ENCODE measurements around the gene CPEB1. TPM values are rescaled to one million over a fixed set of nuclear protein-coding genes. Genes with fewer than 3 reads are reported as not detected.
"Not testable (repeated sequence)": the region's sequence is repeated elsewhere in the genome, so short reads cannot be mapped to it uniquely, and the experiment has no call there.

CPEB1 gene
- total RNA-seq, 4 donors from 2014 or later = 1.7 to 6.4 (median 4.0) TPM

- Histone ChIP-seq H3K4me3 (replicated peaks in 1 of 3) (peak overlapping the region in 2 of 3 donors; percentile 15 to 32), H3K36me3 (no peaks in the 10 kb centered on the region), H3K9me3 (no peaks in the 10 kb centered on the region), H3K27ac (no peak overlapping the region), H3K4me1 (peaks cover 12 to 25% of the 10 kb centered on the region in 2 donors), H3K27me3 (no peaks in the 10 kb centered on the region)
- DNase-seq = peak; percentile 53 to 61
- intact Hi-C loops (cut with DNase I) = no loop called here
- 5 to 17% methylated on average over 19 to 28 of the region's 56 CpGs for WGBS, 2 donors
- no peak for TF ChIP-seq POLR2A (IDR thresholded peaks at IDR 0.05)
- TF ChIP-seq, protein P1, sequence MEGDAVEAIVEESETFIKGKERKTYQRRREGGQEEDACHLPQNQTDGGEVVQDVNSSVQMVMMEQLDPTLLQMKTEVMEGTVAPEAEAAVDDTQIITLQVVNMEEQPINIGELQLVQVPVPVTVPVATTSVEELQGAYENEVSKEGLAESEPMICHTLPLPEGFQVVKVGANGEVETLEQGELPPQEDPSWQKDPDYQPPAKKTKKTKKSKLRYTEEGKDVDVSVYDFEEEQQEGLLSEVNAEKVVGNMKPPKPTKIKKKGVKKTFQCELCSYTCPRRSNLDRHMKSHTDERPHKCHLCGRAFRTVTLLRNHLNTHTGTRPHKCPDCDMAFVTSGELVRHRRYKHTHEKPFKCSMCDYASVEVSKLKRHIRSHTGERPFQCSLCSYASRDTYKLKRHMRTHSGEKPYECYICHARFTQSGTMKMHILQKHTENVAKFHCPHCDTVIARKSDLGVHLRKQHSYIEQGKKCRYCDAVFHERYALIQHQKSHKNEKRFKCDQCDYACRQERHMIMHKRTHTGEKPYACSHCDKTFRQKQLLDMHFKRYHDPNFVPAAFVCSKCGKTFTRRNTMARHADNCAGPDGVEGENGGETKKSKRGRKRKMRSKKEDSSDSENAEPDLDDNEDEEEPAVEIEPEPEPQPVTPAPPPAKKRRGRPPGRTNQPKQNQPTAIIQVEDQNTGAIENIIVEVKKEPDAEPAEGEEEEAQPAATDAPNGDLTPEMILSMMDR (IDR thresholded peaks at IDR 0.05) = no peak
Observed at GRCh38 chr15:82646250-82647044, 716 bp downstream of the CPEB1 start.

DNA sequence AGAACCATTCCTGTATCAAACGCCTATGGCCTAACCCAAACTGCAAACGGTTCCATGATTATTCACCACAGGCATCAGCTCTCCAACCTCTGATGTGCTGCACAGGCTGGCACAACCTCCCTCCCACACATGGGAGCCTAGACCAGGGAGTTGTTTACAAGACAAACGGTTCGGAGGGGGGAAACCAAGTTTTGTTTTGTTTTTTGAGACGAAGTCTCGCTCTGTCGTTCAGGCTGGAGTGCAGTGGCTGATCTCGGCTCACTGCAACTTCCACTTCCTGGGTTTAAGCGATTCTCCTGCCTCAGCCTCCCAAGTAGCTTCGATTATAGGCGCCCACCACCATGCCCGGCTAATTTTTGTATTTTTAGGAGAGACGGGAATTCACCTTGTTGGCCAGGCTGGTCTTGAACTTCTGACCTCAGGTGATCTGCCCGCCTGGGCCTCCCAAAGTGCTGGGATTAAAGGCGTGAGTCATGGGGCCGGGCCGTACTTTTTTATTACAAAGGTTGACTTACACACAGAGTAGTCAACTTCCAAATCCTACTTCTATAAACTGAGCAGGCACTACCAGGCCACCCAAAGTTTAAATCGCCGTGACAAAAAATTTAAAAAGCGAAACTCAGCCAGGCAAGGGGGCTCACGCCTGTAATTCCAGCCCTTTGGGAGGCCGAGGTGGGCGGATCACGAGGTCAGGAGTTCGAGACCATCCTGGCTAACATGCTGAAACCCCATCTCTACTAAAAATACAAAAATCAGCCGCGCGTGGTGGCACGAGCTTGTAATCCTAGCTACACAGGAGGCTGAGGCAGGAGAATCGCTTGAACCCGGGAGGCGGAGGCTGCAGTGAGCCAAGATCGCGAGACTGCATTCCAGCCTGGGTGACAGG, 2.0 kb downstream of the CPEB1 start:
- H3K9me3 ChIP-seq; H3K27ac ChIP-seq; H3K4me3 ChIP-seq (replicated peaks in 1 of 3); intact Hi-C loops (cut with DNase I); H3K36me3 ChIP-seq; H3K27me3 ChIP-seq; DNase-seq: not testable (repeated sequence)
- H3K4me1 ChIP-seq = peaks cover 12 to 25% of the 10 kb centered on the region in 2 donors
- WGBS, 2 donors = 89 to 91% methylated on average over 34 of the region's 34 CpGs

GRCh38 chr15:82643992-82644391, 3.2 kb downstream of the CPEB1 start:
- peaks cover 12 to 25% of the 10 kb centered on the region in 2 donors for H3K4me1 ChIP-seq
- H3K4me3 ChIP-seq (replicated peaks in 1 of 3) = no peak overlapping the region
- 57 to 59% methylated on average over 3 of the region's 3 CpGs for WGBS, 2 donors
- no peak overlapping the region for H3K27ac ChIP-seq
- intact Hi-C loops (cut with DNase I) = no loop called here
- H3K27me3 ChIP-seq = no peaks in the 10 kb centered on the region
- DNase-seq = no peak
- H3K9me3 ChIP-seq = no peaks in the 10 kb centered on the region
- no peaks in the 10 kb centered on the region for H3K36me3 ChIP-seq
- TF ChIP-seq, protein P1 (IDR thresholded peaks at IDR 0.05) = no peak

- 57 to 64% methylated on average over 3 of the region's 3 CpGs for WGBS, 2 donors
- no peak for DNase-seq
- TF ChIP-seq POLR2A (IDR thresholded peaks at IDR 0.05) = no peak
- TF ChIP-seq, protein P1 (IDR thresholded peaks at IDR 0.05) = no peak
- Histone ChIP-seq H3K36me3 (no peaks in the 10 kb centered on the region), H3K9me3 (no peaks in the 10 kb centered on the region), H3K27me3 (no peaks in the 10 kb centered on the region), H3K4me3 (replicated peaks in 1 of 3) (no peak overlapping the region), H3K27ac (no peak overlapping the region), H3K4me1 (peaks cover 8 to 18% of the 10 kb centered on the region in 2 donors)
- intact Hi-C loops (cut with DNase I) = no loop called here
Observed at GRCh38 chr15:82642656-82643055, 4.5 kb downstream of the CPEB1 start.

- TF ChIP-seq POLR2A (IDR thresholded peaks at IDR 0.05) = no peak
- TF ChIP-seq, protein P1 (IDR thresholded peaks at IDR 0.05) = no peak
- no peak overlapping the region for H3K4me3 ChIP-seq (replicated peaks in 1 of 3)
- DNase-seq = no peak
- H3K36me3 ChIP-seq = no peaks in the 10 kb centered on the region
- intact Hi-C loops (cut with DNase I) = no loop called here
- no peak overlapping the region for H3K27ac ChIP-seq
- WGBS, 2 donors = 41 to 44% methylated on average over 2 of the region's 2 CpGs
- H3K9me3 ChIP-seq = no peaks in the 10 kb centered on the region
- H3K4me1 ChIP-seq = peaks cover 0 to 4% of the 10 kb centered on the region in 2 donors
- no peaks in the 10 kb centered on the region for H3K27me3 ChIP-seq
Observed at GRCh38 chr15:82641129-82641798, 5.9 kb downstream of the CPEB1 start.

All from thyroid gland (tissue), 4 donors.